GM19468 (cell line): ENCODE measurements around the gene APBB2.
"Not testable (repeated sequence)": the region's sequence is repeated elsewhere in the genome, so short reads cannot be mapped to it uniquely, and the experiment has no call there.

Source experiments
- ATAC-seq: cut with Tn5 transposase; IDR thresholded peaks from one replicate; pipeline ENCODE4 v1.9.1; 2021; ENCODE audit warnings: mild to moderate bottlenecking, moderate library complexity, moderate number of reproducible peaks; ENCODE audit not compliant: unreplicated experiment; ENCODE audit errors: extremely low read depth

Gene APBB2

DNA sequence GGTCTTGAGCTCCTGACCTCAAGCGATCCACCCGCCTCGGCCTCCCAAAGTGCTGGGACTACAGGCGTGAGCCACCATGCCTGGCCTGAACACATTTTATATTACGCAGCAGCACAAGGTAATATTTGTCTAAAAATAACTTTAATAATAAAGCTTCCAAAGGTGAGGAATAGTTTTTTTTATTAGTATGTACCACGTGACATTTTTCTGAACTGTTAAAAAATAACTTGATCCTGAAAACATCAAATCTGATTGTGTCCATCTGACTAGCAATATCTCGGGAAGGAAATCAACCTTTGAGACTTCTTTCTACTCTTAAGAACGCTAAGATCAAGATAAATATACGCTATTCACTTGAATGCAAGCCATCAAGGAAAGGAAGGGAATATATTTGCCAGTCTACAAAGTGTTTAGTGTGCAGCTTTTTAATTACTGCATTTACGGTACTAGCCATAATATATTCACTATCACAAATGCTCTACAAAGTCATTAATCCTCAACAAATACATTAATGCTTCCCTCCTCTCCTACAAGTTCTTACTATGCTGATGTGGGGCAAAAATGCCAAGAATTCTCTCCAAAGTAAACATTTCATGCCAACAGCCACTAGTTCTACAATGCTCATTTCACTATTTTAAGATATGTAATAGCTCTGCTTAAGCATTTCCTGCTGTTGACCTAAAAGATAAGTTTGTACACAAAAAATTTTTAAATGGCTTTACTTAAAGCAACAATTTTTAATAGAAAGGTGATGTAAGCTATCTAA, 143.6 kb downstream of the APBB2 start:
- ATAC-seq = no peak

GRCh38 chr4:41069838-41070237, 144.5 kb downstream of the APBB2 start:
- no peak for ATAC-seq

- no peak for ATAC-seq
These were observed 145.1 kb downstream of the APBB2 start for GRCh38 chr4:41069257-41069656.

- ATAC-seq = no peak
These were observed 147.0 kb downstream of the APBB2 start for GRCh38 chr4:41067369-41067768.

GRCh38 chr4:41066049-41066448, 148.3 kb downstream of the APBB2 start:
- no peak for ATAC-seq

- no peak for ATAC-seq
These were observed 148.8 kb downstream of the APBB2 start for GRCh38 chr4:41065434-41066006.

GRCh38 chr4:41064953-41065352, 149.4 kb downstream of the APBB2 start:
- no peak for ATAC-seq

DNA sequence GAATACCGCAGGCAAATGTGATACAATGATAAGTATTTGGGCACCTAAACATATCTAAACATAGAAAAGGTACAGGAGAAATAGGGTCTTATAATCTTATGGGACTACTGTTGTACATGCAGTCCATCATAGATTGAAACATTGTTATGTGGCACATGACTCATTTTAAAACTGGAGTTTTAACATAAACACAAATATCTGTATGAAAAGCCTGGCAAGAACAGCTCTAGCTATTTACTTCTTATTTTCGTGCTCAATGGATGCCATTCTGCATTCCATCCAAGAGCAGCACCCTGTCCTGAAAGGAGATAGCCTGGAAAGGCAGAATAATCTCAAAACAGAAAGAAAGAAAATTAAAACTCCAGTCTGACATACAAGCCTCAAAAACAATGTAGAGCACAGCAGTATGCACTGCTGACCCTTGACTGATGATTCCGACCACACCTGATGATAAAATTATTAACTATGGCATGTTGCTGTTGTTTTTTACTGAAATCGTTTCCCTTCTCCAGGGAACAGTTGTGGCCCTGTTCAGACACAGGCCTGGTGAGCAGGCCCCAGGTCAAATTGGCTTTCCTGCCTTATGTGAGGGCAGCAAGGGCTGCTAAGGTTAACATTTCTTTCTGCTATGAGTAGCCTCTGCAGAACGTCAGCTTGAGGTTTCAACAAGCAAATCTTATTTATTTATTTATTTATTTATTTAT, 152.7 kb downstream of the APBB2 start:
- ATAC-seq = no peak

DNA sequence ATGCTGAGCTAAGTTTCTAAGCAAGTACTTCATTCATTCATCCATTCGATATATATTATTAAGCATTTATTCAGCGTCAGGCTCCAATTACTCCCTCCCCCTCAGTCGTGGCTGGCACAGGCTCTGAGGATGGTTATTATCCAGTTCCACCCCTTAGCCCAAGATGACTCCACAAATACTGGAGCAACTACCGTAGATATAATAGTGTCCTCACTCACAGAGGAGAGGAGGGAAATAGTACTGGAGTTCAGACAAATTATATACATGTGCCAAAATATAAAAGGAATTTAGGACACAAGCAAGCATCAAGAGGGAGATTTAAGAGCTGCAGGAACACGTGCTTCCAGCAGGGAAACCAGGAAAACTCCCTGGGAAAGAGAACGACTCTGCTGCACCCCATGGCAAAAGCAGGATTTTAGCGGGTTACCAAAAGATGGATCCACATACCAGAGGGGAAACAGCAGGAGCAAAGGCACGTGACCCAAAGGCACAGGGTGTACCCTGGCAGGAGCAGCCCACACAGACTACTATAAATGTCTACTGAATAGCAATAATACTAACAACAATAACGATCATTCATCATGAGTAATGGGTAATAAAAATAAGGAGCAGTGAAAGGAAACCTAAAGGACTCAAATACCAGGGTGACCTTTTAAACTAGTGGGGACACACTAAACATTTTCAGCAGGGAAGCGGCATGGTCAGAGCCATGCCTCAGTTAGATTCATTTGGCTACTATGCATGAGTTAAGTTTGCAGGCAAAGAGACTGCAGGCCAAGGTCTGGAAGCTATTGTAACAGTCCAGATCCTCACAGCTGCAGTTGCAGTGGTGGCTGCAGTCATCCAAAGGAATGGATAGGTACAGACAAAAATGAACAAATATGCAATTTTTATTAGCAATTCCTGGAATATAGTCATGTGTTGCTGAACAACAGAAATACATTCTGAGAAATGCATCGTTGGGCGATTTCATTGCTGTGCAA, 153.7 kb downstream of the APBB2 start:
- ATAC-seq = no peak

DNA sequence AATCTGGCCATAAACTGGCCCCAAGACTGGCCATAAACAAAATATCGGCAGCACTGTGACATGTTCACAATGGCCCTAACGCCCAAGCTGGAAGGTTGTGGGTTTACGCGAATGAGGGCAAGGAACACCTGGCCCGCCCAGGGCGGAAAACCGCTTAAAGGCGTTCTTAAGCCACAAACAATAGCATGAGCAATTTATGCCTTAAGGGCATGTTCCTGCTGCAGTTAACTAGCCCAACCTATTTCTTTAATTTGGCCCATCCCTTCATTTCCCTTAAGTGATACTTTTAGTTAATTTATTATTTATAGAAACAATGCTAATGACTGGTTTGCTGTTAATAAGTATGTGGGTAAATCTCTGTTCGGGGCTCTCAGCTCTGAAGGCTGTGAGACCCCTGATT, 154.9 kb downstream of the APBB2 start:
- not testable (repeated sequence) for ATAC-seq

DNA sequence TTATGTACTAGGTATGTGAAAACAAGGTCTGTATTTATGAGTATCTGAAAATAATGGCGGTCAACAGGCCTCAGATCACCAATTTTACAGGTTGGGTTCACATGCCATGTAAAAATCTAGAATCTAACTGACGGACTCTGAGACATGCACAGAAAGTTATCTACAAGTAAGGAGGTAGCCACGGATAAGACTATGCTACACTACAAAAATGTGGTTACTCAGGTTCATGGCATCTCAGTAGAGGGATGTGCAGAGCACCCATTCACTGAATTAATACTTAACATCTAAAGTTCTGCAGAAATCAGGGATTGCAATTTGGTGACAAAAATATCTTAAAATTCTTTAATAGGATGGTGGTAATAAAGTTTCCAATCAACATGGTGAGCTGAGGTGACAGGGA, 155.9 kb downstream of the APBB2 start:
- ATAC-seq = no peak

DNA sequence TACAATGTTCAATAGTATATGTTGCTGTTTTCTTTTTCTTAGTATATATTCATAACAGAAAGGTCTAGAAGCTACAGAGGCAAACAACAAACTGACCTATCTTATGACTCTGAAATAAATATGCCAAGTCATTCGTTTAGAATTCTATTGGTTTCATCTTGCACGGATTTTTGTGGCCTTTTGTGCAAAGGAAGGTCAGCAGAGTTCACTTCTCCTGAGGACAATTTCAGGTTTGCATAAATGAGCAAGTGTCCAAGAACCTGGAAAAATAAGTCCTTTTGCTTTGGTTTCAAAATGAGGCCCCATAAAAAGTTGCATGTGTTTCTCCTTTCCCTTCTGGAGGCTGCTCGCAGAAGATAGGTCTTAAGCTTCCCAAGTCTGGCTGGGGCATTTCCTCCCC, 156.9 kb downstream of the APBB2 start:
- no peak for ATAC-seq

DNA sequence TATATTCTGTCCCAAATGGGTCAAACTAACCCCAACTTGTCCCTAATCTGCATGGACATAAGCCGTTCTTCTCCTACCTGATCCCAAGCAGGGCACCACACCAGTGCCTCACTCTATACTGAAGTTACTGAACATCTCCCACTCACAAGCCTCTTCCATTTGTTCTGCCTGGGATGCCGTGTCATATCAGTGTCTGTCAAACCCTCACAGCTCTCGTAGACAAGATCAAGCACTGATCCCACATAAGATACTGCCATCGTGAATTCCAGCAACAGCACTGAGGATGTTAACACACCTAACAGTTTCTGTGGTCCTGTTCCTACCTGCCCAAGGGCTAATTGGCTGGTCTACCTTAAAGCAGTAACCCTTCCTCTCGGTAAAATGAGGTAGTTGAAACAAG, 162.1 kb downstream of the APBB2 start:
- ATAC-seq = no peak

DNA sequence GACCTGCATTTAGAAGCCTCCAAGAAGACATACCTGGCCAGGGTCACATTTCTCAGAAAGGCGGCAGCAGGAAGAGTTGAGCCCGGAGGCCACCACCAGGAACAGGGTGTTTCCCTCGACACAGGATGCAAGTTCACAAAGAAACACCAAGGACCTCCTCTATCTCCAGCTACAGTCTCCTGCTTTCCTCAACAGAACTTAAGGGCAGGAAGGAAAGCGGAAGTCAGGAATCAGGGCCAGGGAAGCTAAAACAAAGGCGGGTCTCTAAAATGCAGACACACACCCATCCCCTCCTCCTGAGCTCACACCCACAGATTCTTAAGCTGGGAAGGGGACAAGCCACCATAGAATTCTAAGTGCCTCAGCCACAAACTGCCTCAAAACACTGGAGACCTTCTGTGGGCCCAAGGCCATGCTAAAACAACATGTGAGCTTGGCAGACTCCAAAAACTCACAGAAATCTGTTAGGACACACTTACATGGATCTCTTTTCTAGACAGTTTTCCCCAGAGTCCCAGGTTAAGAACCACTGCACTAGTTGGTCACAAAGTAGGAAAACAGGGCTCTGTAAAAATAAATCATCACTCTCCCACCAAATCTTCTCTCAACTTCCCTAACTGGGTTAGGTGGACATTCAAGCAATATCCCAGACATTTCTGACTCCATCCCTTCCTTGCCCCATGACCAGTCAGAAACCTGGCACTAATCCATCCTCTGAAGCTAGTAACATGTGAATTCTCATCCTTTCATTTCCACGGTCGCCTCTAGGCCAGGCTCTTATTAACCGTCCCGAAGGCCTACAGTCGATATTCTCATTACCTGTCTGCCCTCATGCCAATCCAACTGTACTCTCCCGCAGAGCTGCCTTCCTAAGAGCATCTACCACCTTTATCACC, 163.2 kb downstream of the APBB2 start:
- no peak for ATAC-seq

GRCh38 chr4:41050116-41050515, 164.2 kb downstream of the APBB2 start:
- ATAC-seq = no peak

- ATAC-seq = not testable (repeated sequence)
These were observed 165.2 kb downstream of the APBB2 start for GRCh38 chr4:41049176-41049575.

GRCh38 chr4:41044791-41045190, 169.6 kb downstream of the APBB2 start:
- ATAC-seq = no peak

DNA sequence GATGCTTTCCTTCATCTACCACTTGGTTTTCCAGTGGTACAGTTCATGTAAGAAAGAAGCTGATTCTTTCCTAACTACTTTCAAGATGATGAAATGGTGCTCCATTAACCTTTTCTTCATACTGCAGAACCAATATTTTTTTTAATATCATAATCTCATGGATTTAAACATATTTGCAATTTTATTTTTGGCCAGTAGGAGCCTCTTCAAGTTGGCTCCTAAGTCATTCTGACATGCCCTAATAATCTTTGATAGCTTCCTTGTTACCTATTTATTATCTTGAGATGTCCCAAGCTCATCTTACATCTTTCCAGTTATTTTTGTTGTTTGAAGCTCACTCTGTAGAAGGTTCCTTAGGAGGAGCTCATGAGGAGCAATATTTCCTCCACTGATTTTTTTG, 170.2 kb downstream of the APBB2 start:
- no peak for ATAC-seq

GRCh38 chr4:41043465-41043864, 170.9 kb downstream of the APBB2 start:
- ATAC-seq = no peak
